IMR-90 (cell line): ENCODE measurements around the gene EHBP1. TPM values are rescaled to one million over a fixed set of nuclear protein-coding genes. Genes with fewer than 3 reads are reported as not detected.

Experiments used
- ATAC-seq: fragments of 200-7000 bp; cut with Tn5 transposase; 2 replicates; pipeline ENCODE4 v1.9.1; 2020; ENCODE audit warnings: low read depth, mild to moderate bottlenecking, moderate library complexity
- BruUV-seq: library from RNA; stranded (reverse); fragments of 400-500 nt; replicated peaks from 2 replicates; lab custom pipeline; 2021; lab: Mats Ljungman, UMichigan
- CTCF ChIA-PET: fragments of 300-600 bp; formaldehyde crosslinking; extraction: SDS; loops from one replicate; lab custom pipeline; 2021; ENCODE audit warnings: antibody characterized with exemption; lab: Yijun Ruan, JAX
- POLR2A ChIA-PET: fragments of 300-600 bp; sonication (Branson Sonifier 250); formaldehyde crosslinking; loops from one replicate; lab custom pipeline; 2022; ENCODE audit warnings: antibody characterized with exemption; ENCODE audit not compliant: unreplicated experiment; lab: Charles Lee
- DNase-seq: peaks from one replicate; pipeline ENCODE4 v3.0.0; 2013
- H2AFZ ChIP-seq: replicated peaks from 2 replicates; pipeline ENCODE3; 2013; ENCODE audit warnings: low read length, mild to moderate bottlenecking; ENCODE audit not compliant: poor library complexity
- H2AK5ac ChIP-seq: 2 replicates; pipeline ENCODE4 v1.6.1; 2013; ENCODE audit warnings: low read depth, low read length, inconsistent platforms
- H2AK9ac ChIP-seq: replicated peaks from 2 replicates; pipeline ENCODE3; 2013; ENCODE audit warnings: mild to moderate bottlenecking, low read depth, low read length, moderate library complexity; ENCODE audit not compliant: poor library complexity
- H2BK120ac ChIP-seq: 2 replicates; pipeline ENCODE4 v1.6.1; 2013; ENCODE audit warnings: low read depth, low read length, inconsistent platforms
- H2BK15ac ChIP-seq: 3 replicates; pipeline ENCODE4 v1.6.1; 2013; ENCODE audit warnings: low read depth, low read length, inconsistent platforms
- H2BK20ac ChIP-seq: 2 replicates; pipeline ENCODE4 v1.6.1; 2013; ENCODE audit warnings: low read depth, mild to moderate bottlenecking, inconsistent platforms, low read length, moderate library complexity
- H2BK5ac ChIP-seq: 2 replicates; pipeline ENCODE4 v1.6.1; 2013; ENCODE audit warnings: mild to moderate bottlenecking, low read depth, low read length, inconsistent platforms; ENCODE audit not compliant: poor library complexity, severe bottlenecking
- H3K14ac ChIP-seq: replicated peaks from 2 replicates; pipeline ENCODE4 v1.6.1; 2013; ENCODE audit warnings: low read depth, low read length, inconsistent platforms
- H3K18ac ChIP-seq: 2 replicates; pipeline ENCODE4 v1.6.1; 2013; ENCODE audit warnings: low read depth, low read length, control low read depth
- H3K23ac ChIP-seq: 2 replicates; pipeline ENCODE4 v1.6.1; 2013; ENCODE audit warnings: low read depth, low read length, inconsistent platforms
- H3K27ac ChIP-seq: 2 replicates; pipeline ENCODE4 v1.5.1; 2013; ENCODE audit warnings: mild to moderate bottlenecking, control low read depth, low read length; ENCODE audit not compliant: insufficient read depth
- H3K27me3 ChIP-seq: 2 replicates; pipeline ENCODE4 v1.6.1; 2013; ENCODE audit warnings: low read length; ENCODE audit not compliant: control insufficient read depth, insufficient read depth
- H3K36me3 ChIP-seq: 2 replicates; pipeline ENCODE4 v1.6.1; 2013; ENCODE audit warnings: low read length, mixed read lengths; ENCODE audit not compliant: control insufficient read depth, insufficient read depth
- H3K4ac ChIP-seq: 2 replicates; pipeline ENCODE4 v1.6.1; 2013; ENCODE audit warnings: low read depth, low read length, inconsistent platforms
- H3K4me1 ChIP-seq: 2 replicates; pipeline ENCODE4 v1.6.1; 2013; ENCODE audit warnings: low read length, mixed read lengths; ENCODE audit not compliant: control insufficient read depth, insufficient read depth
- H3K4me2 ChIP-seq: 2 replicates; pipeline ENCODE4 v1.6.1; 2013; ENCODE audit warnings: low read depth, mild to moderate bottlenecking, control low read depth, low read length, moderate library complexity
- H3K4me3 ChIP-seq: 2 replicates; pipeline ENCODE4 v1.5.1; 2013; ENCODE audit warnings: low read depth, mild to moderate bottlenecking, control low read depth, low read length, moderate library complexity; ENCODE audit not compliant: insufficient read depth
- H3K56ac ChIP-seq: 2 replicates; pipeline ENCODE4 v1.6.1; 2013; ENCODE audit warnings: low read length, inconsistent platforms; ENCODE audit not compliant: insufficient read depth; ENCODE audit errors: extremely low read depth
- H3K79me1 ChIP-seq, 2 experiments: 2 replicates each; pipeline ENCODE4 v1.6.1; 2013; ENCODE audit warnings: low read length in 2 of 2, inconsistent platforms in 1 of 2, low read depth in 1 of 2
- H3K9ac ChIP-seq: 2 replicates; pipeline ENCODE4 v1.6.1; 2013; ENCODE audit warnings: low read depth, low read length, control low read depth
- H3K9me1 ChIP-seq: 2 replicates; pipeline ENCODE4 v1.6.1; 2013; ENCODE audit warnings: low read length, inconsistent platforms; ENCODE audit not compliant: insufficient read depth
- H3K9me3 ChIP-seq: 2 replicates; pipeline ENCODE4 v1.6.1; 2013; ENCODE audit warnings: low read length; ENCODE audit not compliant: control insufficient read depth, insufficient read depth
- H4K20me1 ChIP-seq: 2 replicates; pipeline ENCODE4 v1.6.1; 2013; ENCODE audit warnings: low read length, inconsistent platforms; ENCODE audit not compliant: insufficient read depth
- H4K5ac ChIP-seq: 2 replicates; pipeline ENCODE4 v1.6.1; 2013; ENCODE audit warnings: mild to moderate bottlenecking, low read depth, low read length, control low read depth
- H4K8ac ChIP-seq, 2 experiments: 2 replicates each; pipeline ENCODE4 v1.6.1; 2013; ENCODE audit warnings: low read depth in 2 of 2, low read length in 2 of 2, control low read depth in 1 of 2, inconsistent platforms in 1 of 2
- H4K91ac ChIP-seq: 2 replicates; pipeline ENCODE4 v1.6.1; 2013; ENCODE audit warnings: low read depth, low read length, inconsistent platforms; ENCODE audit not compliant: insufficient read depth
- BHLHE40 ChIP-seq: fragments of 150-350 bp; IDR thresholded peaks from 2 replicates; pipeline ENCODE4 v1.6.1; 2016; ENCODE audit warnings: mild to moderate bottlenecking, low read depth, low read length
- CEBPB ChIP-seq: IDR thresholded peaks from 2 replicates; pipeline ENCODE4 v1.6.1; 2012; ENCODE audit warnings: low read depth, low read length, improper control_type of control experiment
- CTCF ChIP-seq: conservative IDR thresholded peaks from 2 replicates; pipeline ENCODE4 v1.5.1; 2012; ENCODE audit warnings: mild to moderate bottlenecking, low read depth, low read length, improper control_type of control experiment
- ELK1 ChIP-seq: fragments of 150-350 bp; IDR thresholded peaks from 2 replicates; pipeline ENCODE4 v1.6.1; 2016; ENCODE audit warnings: low read depth, mild to moderate bottlenecking, low read length, moderate library complexity, borderline replicate concordance
- FOS ChIP-seq: fragments of 150-350 bp; IDR thresholded peaks from 2 replicates; pipeline ENCODE4 v1.6.1; 2016; ENCODE audit warnings: low read depth, low read length
- MAFK ChIP-seq: IDR thresholded peaks from 2 replicates; pipeline ENCODE4 v1.6.1; 2012; ENCODE audit warnings: low read depth, low read length, improper control_type of control experiment
- MAZ ChIP-seq: IDR thresholded peaks from 2 replicates; pipeline ENCODE4 v1.6.1; 2012; ENCODE audit warnings: low read depth, mild to moderate bottlenecking, low read length, improper control_type of control experiment, moderate library complexity, borderline replicate concordance
- MXI1 ChIP-seq: IDR thresholded peaks from 2 replicates; pipeline ENCODE4 v1.6.1; 2012; ENCODE audit warnings: low read depth, mild to moderate bottlenecking, low read length, moderate library complexity, borderline replicate concordance
- NFE2L2 ChIP-seq: fragments of 150-350 bp; IDR thresholded peaks from 2 replicates; pipeline ENCODE4 v1.6.1; 2016; ENCODE audit warnings: low read depth, mild to moderate bottlenecking, low read length
- POLR2A ChIP-seq: IDR thresholded peaks from 2 replicates; pipeline ENCODE4 v1.6.1; 2012; ENCODE audit warnings: mild to moderate bottlenecking, low read depth, low read length
- RAD21 ChIP-seq: IDR thresholded peaks from 2 replicates; pipeline ENCODE4 v1.6.1; 2012; ENCODE audit warnings: low read length, improper control_type of control experiment
- RCOR1 ChIP-seq: IDR thresholded peaks from 2 replicates; pipeline ENCODE4 v1.6.1; 2012; ENCODE audit warnings: mild to moderate bottlenecking, low read length, improper control_type of control experiment; ENCODE audit not compliant: insufficient replicate concordance
- RFX5 ChIP-seq: IDR thresholded peaks from 2 replicates; pipeline ENCODE4 v1.8.0; 2012; ENCODE audit warnings: low read depth, mild to moderate bottlenecking, low read length, moderate library complexity
- SMC3 ChIP-seq: fragments of 150-350 bp; IDR thresholded peaks from 2 replicates; pipeline ENCODE4 v1.6.1; 2016; ENCODE audit warnings: low read depth, mild to moderate bottlenecking, antibody characterized with exemption, low read length, moderate library complexity
- USF2 ChIP-seq: fragments of 150-350 bp; IDR thresholded peaks from 2 replicates; pipeline ENCODE4 v1.6.1; 2017; ENCODE audit warnings: mild to moderate bottlenecking, antibody characterized with exemption, low read length, low read depth
- WGBS, 2 experiments: methylation state at CpG; one replicate each; pipeline versions ENCODE4 v1.1.5 to v1.1.7; 2013; ENCODE audit warnings: missing lambda C conversion rate in 2 of 2; ENCODE audit not compliant: insufficient read length in 1 of 2; ENCODE audit errors: extremely low coverage in 2 of 2; 5-methylcytosine and 5-hydroxymethylcytosine counted together
- dilution Hi-C: fragments of 300-500 bp; cut with HindIII; formaldehyde crosslinking; loops from one replicate; pipeline ENCODE4 v1.14.3; 2018; ENCODE audit warnings: low sequenced_read_pairs; ENCODE audit not compliant: unreplicated experiment
- in situ Hi-C: fragments of 300-500 bp; cut with MboI; formaldehyde crosslinking; loops from 3 replicates; pipeline ENCODE4 v1.14.3; 2019; ENCODE audit warnings: low sequenced_read_pairs, inconsistent platforms, mixed read lengths
- intact Hi-C: fragments of 100-400 bp; cut with micrococcal nuclease; formaldehyde crosslinking; loops from 2 replicates; pipeline ENCODE4 v1.10.0; 2022
- polyA plus RNA-seq, 3 experiments: library from polyadenylated mRNA; depleted of rRNA; stranded (reverse); fragments of >200 nt; gene quantifications; 2 replicates each; pipeline ENCODE4 v1.2.3, GENCODE V29; 2012; ENCODE audit warnings: low replicate concordance in 1 of 3
- total RNA-seq: library from RNA; depleted of rRNA; stranded (reverse); fragments of >200 nt; gene quantifications from 2 replicates; pipeline ENCODE4 v1.2.3, GENCODE V29; 2012

Gene EHBP1
- total and polyA plus RNA-seq, 2 of the 4 experiments (the other 2 are of a cell fraction), result 28.3 to 44.4 TPM

- BruUV-seq, result no TSS peak
- dilution Hi-C loops (no loop called here), intact Hi-C loops (no loop called here), in situ Hi-C loops (no loop called here)
- H3K9ac ChIP-seq, result no peak overlapping the region
- H3K18ac ChIP-seq, result no peak overlapping the region; the same call in 1 of the 2 replicates
- H3K36me3 ChIP-seq, result peaks cover 9% of the 10 kb centered on the region
- TF ChIP-seq MAFK, result no peak
- TF ChIP-seq FOS, result no peak
- TF ChIP-seq RFX5, result no peak
- no peak for TF ChIP-seq ELK1
- no peak for TF ChIP-seq RCOR1
- no peak for TF ChIP-seq CTCF
- TF ChIP-seq USF2, result no peak
- no peak for TF ChIP-seq CEBPB
- no peak for TF ChIP-seq POLR2A
- TF ChIP-seq SMC3, result no peak
- TF ChIP-seq BHLHE40, result no peak
- no peak for TF ChIP-seq MXI1
- no peak for TF ChIP-seq RAD21
- TF ChIP-seq MAZ, result no peak
- TF ChIP-seq NFE2L2, result no peak
- H3K14ac ChIP-seq, result 0 out of 2 replicates have a peak overlapping the region, but pooled peaks have one; percentile 10
- H2AFZ ChIP-seq, result no peak overlapping the region
- H3K4me1 ChIP-seq, result no peaks in the 10 kb centered on the region; the same call in 1 of the 2 replicates
- H2BK5ac ChIP-seq, result peak overlapping the region; percentile 42
- POLR2A ChIA-PET, result no interaction called here
- H3K4ac ChIP-seq, result peak overlapping the region; percentile 25
- H3K56ac ChIP-seq, result no peak overlapping the region
- peaks cover 0 to 24% of the 10 kb centered on the region in 2 experiments; a peak in 2 of 4 replicates for H3K79me1 ChIP-seq
- H3K27me3 ChIP-seq, result no peaks in the 10 kb centered on the region
- H3K4me2 ChIP-seq, result no peak overlapping the region
- H3K4me3 ChIP-seq, result no peak overlapping the region
- H3K9me3 ChIP-seq, result no peaks in the 10 kb centered on the region
- H2BK20ac ChIP-seq, result peak overlapping the region; percentile 59; the same call in 1 of the 2 replicates
- no peaks in the 10 kb centered on the region for H4K20me1 ChIP-seq
- no peak overlapping the region for H3K27ac ChIP-seq
- DNase-seq (no peak), ATAC-seq (no peak)
- H3K23ac ChIP-seq, result no peak overlapping the region
- H4K5ac ChIP-seq, result no peak overlapping the region
- H2BK15ac ChIP-seq, result no peak overlapping the region
- H2AK5ac ChIP-seq, result peak overlapping the region; percentile 27; the same call in 1 of the 2 replicates
- no CpG with 5 or more reads among the region's 4 CpGs for WGBS, 2 experiments
- H3K9me1 ChIP-seq, result no peaks in the 10 kb centered on the region; the same call in 1 of the 2 replicates
- CTCF ChIA-PET, result interaction anchor here (0.6 kb wide), 1 partner anchor 613 kb away, joined by 3 read pairs; no protein-coding TSS in a partner anchor
- no peak overlapping the region for H2AK9ac ChIP-seq
- H4K8ac ChIP-seq, result no peak overlapping the region
- no peak overlapping the region for H2BK120ac ChIP-seq
- no peak overlapping the region for H4K91ac ChIP-seq
Measured at GRCh38 chr2:62826953-62827675, 121.6 kb downstream of the EHBP1 start.
